Ecto neural progenitor cell (in vitro differentiated cells): ENCODE measurements around the gene DFFB.

Source experiments
- DNase-seq: peaks from one replicate; pipeline ENCODE4 v3.0.0-alpha.2; 2018; ENCODE audit warnings: low spot score

Gene DFFB

DNA sequence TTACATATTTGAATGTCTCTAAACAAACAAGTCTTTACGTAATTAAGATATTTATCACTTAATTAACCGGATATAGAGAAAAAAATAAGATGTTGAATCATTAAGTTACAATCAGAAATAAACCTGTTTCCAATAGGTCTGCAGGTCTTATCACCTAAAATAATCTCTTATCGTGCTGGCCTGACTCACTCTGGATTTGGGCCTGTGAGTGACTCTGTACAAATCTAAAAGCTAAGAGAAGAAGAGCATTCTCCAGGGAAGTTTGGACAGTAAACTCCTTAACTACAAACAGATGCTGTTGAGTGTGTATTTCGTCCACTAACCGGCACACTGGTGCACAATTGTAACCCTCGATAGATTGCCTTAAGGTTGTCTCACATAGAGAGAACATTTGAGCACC is 25.6 kb upstream of the DFFB start:
- no peak for DNase-seq

DNA sequence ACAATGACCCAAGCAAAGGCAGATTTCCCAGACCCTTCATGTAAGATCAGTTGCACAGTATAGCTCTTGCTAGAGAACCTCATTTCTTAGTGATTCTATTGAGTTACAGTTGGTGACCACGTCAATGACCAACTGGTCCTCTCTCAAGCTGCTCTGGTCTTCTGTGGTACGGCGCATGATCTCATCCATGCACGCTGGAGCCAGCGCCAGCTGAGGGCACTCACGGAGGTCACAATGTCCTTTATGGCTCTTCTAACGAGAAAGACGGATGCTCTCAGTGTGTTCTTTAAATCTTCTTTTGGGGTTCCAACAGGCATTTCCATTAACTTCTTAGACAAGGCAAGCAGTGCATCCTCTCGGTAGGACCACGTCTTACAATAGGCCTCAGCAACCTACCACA is 22.6 kb upstream of the DFFB start:
- DNase-seq = no peak

DNA sequence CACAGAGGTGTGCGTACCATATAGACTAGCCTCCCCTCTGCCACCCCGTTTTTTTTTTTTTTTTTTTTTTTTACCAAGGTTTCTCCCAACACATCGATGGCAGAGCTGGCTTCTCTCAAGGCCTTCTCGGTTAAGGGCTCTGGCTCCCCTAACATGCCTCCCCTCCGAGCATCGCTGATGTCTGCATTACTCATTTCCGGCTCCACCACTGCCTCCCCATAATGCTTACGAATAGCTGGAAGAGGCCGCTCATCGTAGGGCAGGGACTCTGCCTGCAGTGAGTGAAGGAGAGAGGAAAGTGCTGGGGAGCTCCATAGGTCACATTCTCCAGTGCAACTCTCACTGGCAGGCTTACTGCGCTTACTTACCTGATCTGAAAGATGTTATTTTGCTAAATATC is 20.9 kb upstream of the DFFB start:
- no peak for DNase-seq

GRCh38 chr1:3837200-3837599 is 20.1 kb upstream of the DFFB start:
- DNase-seq = no peak

DNA sequence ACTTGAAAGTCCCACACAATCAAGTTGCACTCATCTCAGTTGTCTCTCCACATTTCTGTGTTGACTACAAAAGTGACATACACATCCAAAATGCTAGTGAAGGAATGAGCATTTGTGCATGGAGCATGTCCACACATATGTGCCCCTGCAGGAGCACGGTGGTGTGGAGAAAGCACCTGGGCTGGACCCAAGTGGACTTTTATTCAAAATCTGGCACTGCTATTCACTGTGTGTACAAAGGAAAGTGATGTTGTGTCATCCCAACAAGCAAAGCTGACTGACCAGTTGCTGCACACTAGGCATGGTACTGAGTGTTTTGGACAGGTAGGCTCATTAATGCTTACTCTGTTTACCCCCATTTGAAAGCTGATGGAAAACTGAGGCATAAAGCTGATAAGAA is 19.6 kb upstream of the DFFB start:
- no peak for DNase-seq

- DNase-seq = no peak
Measured at GRCh38 chr1:3838788-3839187, 18.5 kb upstream of the DFFB start.

DNA sequence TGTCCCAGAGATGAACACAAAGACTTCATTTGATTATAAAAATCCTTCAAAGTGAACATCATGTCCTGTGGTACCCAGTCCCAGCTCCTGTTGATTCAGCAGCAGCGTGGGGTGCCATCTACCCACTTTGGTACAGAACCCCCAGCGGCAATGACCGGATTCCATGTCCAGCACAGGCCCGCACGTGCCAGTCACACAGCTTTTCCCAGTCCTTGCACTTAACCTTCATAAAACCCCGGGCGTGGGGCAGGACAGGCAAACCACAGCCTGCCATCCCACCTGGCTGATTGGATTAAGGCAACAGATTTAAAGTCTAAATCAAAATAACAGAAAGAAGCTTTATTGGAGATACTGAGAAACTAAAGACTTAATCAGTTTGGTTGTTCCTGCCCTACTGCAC is 15.8 kb upstream of the DFFB start:
- DNase-seq = no peak

- DNase-seq = no peak
Measured at GRCh38 chr1:3842912-3843311, 14.4 kb upstream of the DFFB start.

- DNase-seq = no peak
Measured at GRCh38 chr1:3846541-3846940, 10.7 kb upstream of the DFFB start.

- DNase-seq = no peak
Measured at GRCh38 chr1:3847081-3847480, 10.2 kb upstream of the DFFB start.

DNA sequence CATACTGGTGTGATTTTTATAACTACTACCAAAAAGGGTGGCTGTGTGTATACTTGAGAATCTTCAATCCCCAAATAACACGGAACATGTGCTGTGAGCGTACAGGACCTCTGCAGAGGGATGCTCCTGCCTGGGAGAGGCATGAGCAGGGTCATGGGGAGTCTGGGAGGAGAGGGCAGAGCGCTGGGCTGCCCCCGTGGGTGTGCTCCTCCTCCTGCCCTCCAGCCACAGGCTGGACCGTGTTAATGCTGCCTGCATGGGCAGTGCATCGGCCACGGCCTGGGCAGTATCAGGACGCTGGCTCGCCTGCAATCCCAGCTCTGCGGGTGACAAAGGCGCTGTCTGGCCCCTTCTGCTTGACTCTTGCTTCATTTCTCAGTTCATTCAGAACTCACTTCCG is 6.4 kb upstream of the DFFB start:
- no peak for DNase-seq

- DNase-seq = no peak
Measured at GRCh38 chr1:3851292-3851691, 6.0 kb upstream of the DFFB start.

DNA sequence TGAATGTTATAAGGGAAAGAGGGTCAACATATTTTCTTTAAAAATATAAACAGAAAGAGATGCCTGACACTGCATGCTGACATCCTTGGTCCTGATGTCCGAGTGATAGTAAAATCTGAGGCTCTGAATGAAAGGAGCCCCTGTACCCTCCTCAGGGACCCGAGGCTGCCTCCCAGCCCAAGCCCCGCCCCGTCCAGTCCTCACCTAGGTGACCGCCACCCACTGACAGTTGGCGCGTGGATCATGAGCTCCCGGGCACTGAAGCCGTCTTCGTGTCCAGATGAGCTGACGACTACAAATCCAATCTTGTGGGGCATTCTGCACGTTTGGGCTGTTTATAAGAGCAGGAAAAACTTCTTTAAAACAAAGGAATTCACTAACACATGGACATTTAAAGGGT is 5.2 kb upstream of the DFFB start:
- no peak for DNase-seq

- no peak for DNase-seq
Measured at GRCh38 chr1:3852711-3853485, 4.4 kb upstream of the DFFB start.

DNA sequence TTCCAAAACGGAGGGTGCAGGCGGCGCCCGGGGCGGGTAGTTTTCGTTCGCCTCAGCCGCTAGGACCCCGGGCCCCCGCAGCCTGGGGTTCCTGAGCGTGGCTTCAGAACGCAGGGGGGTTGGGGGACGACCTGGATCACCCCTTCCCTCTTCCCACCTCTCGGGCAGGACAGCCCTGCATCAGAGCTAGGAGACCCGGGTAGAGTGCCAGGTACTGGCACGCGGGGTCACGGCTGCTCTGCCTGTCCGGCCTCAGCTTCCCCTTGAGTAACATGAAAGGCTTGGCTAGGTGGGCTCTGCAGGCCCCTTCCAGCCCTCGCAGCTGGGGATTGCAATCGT is 484 bp downstream of the DFFB start:
- no peak for DNase-seq

- DNase-seq = peak; percentile 56
Measured at GRCh38 chr1:3858231-3858981, 1.1 kb downstream of the DFFB start.

GRCh38 chr1:3863231-3863935 is 6.1 kb downstream of the DFFB start:
- no peak for DNase-seq

- DNase-seq = no peak
Measured at GRCh38 chr1:3864884-3865283, 7.6 kb downstream of the DFFB start.

DNA sequence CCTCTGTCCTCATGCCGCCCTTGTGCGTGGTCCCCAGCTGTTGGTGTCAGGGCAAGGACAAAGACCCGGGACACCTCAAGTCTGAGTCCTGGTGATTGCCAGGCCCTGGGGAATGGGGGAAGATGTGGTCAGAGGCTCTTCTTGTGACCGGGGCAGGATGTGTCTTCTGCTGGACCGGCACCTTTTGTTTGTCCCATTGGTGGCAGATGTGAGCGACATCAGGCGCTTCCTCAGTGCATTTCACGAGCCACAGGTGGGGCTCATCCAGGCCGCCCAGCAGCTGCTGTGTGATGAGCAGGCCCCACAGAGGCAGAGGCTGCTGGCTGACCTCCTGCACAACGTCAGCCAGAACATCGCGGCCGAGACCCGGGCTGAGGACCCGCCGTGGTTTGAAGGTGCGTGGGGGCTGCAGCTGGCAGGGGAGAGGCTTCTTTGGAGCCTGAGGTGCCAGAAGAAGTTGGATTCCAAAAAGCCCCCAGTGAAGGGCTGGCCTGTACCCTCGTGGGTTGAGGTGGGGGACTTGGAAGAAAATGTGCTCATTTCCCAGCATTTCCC is 8.4 kb downstream of the DFFB start:
- no peak for DNase-seq

GRCh38 chr1:3868464-3869006 is 11.3 kb downstream of the DFFB start:
- DNase-seq = no peak

DNA sequence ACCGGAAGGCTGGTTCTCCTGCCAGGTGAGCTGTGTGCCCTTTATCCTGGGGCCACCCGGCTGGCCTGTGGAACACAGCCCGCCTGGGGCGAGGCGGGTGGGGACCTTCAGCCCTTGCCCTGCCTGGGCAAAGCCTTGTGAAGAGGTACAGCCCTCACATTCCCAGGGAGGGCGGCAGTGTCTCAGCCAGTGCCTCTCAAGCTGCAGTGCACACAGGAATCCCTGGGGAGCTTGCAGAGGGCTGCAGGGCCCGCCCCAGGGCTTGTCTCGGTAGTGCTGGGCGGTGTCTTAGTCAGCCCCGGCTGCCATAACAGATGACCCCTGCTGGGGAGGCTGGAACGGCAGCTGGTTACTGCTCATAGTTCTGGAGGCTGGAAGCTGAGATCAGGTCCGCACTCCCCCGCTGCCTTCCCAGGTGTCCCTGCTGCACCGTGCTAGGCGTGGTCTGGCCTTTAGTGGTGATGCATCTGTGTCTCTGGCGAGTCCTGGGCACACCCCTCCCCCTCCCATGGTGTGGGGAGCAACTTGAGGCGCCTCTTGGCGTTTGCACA is 12.6 kb downstream of the DFFB start:
- peak; percentile 60 for DNase-seq

DNA sequence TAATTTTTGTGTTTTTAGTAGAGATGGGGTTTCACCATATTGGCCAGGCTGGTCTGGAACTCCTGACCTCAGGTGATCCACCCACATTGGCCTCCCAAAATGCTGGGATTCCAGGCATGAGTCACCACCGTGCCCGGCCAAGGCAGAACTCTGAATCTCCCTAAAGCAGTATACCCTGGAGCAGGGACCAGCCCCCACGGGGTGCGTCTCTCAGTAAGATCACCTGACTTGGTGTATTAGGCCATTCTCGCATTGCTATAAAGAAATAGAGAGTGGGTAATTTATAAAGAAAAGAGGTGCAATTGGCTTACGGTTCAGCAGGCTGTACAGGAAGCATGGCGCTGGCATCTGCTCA is 14.2 kb downstream of the DFFB start:
- no peak for DNase-seq
